BJ (cell line): ENCODE measurements around the gene EPB41L4B. TPM values are rescaled to one million over a fixed set of nuclear protein-coding genes. Genes with fewer than 3 reads are reported as not detected.
"Not testable (repeated sequence)": the region's sequence is repeated elsewhere in the genome, so short reads cannot be mapped to it uniquely, and the experiment has no call there.

Source experiments
- CTCF ChIA-PET: fragments of 350-600 bp; formaldehyde crosslinking; extraction: SDS; loops from one replicate; lab custom pipeline; 2021; ENCODE audit warnings: antibody characterized with exemption, inconsistent platforms; lab: Yijun Ruan, JAX
- POLR2A ChIA-PET: fragments of 300-600 bp; sonication (Branson Sonifier 250); formaldehyde crosslinking; extraction: SDS; loops from one replicate; lab custom pipeline; 2021; ENCODE audit warnings: antibody characterized with exemption; lab: Charles Lee
- DNase-seq: peaks from one replicate; pipeline ENCODE4 v3.0.0-alpha.2; 2011; ENCODE audit warnings: low read depth
- H3K27me3 ChIP-seq: 2 replicates; pipeline ENCODE4 v1.6.0; 2011; ENCODE audit warnings: low read length; ENCODE audit not compliant: control insufficient read depth, insufficient read depth
- H3K36me3 ChIP-seq: 2 replicates; pipeline ENCODE4 v1.5.1; 2011; ENCODE audit warnings: low read length; ENCODE audit not compliant: control insufficient read depth, insufficient read depth
- H3K4me3 ChIP-seq: 2 replicates; pipeline ENCODE4 v1.5.1; 2011; ENCODE audit warnings: low read depth, mild to moderate bottlenecking, control low read depth, low read length
- polyA plus RNA-seq: library from polyadenylated mRNA; depleted of rRNA; stranded (reverse); fragments of >200 nt; gene quantifications from 2 replicates; pipeline ENCODE4 v1.2.3, GENCODE V29; 2011
- TF ChIP-seq, protein P1 (sequence below): IDR thresholded peaks from 2 replicates; pipeline ENCODE4 v1.5.1; 2011; ENCODE audit warnings: low read depth, mild to moderate bottlenecking, control low read depth, inconsistent platforms, low read length, moderate library complexity; ENCODE audit not compliant: insufficient read depth

The EPB41L4B gene
- polyA plus RNA-seq, 1 experiment = 0.21 TPM

DNA sequence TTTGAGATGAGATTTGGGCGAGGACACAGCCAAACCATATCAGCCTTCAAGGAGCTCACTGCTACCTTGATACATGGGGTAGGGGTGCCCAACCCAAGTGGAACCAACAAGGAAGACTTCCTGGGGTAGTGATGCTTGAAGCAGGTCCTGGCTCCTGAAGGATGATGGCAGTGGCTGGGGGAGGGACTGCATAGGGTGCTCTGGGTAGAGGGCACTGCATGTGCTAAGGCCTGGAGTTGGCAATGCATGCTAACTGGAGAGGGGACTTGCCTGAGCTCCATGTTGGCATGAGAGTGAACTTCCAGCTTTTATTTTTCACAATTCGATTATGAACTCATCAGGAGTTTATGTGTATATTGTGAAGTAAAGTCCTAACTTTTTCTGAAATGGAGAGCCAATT, 95.2 kb downstream of the EPB41L4B start:
- TF ChIP-seq, protein P1, sequence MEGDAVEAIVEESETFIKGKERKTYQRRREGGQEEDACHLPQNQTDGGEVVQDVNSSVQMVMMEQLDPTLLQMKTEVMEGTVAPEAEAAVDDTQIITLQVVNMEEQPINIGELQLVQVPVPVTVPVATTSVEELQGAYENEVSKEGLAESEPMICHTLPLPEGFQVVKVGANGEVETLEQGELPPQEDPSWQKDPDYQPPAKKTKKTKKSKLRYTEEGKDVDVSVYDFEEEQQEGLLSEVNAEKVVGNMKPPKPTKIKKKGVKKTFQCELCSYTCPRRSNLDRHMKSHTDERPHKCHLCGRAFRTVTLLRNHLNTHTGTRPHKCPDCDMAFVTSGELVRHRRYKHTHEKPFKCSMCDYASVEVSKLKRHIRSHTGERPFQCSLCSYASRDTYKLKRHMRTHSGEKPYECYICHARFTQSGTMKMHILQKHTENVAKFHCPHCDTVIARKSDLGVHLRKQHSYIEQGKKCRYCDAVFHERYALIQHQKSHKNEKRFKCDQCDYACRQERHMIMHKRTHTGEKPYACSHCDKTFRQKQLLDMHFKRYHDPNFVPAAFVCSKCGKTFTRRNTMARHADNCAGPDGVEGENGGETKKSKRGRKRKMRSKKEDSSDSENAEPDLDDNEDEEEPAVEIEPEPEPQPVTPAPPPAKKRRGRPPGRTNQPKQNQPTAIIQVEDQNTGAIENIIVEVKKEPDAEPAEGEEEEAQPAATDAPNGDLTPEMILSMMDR = no peak
- ChIA-PET POLR2A (no interaction called here), CTCF (interaction anchor here (2.2 kb wide), 1 partner anchor 20 kb away, joined by 6 read pairs; no protein-coding TSS in a partner anchor)
- Histone ChIP-seq H3K36me3 (no peaks in the 10 kb centered on the region), H3K4me3 (no peak overlapping the region), H3K27me3 (no peaks in the 10 kb centered on the region)
- DNase-seq = no peak

DNA sequence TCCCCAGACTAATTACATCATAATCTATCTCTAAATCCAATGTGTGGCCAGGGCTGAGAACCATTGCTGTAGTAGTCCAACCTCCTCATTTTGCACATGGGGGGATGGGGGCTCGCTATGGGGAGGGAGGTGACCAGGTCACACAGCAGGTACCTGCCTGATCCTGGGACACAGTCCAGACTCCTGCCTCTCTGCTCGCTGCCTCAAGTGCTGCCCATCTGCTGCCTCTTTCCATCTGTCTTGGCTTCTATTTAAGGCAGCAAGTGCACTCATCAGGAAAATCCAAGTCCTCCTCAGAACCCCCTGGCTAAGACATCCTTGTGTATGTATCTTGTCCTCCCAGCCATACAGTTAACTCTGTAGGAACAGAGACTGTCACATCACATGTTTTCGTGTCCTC, 96.1 kb downstream of the EPB41L4B start:
- CTCF ChIA-PET = no interaction called here
- Histone ChIP-seq H3K4me3 (no peak overlapping the region), H3K27me3 (no peaks in the 10 kb centered on the region; the same call in 1 of the 2 replicates), H3K36me3 (no peaks in the 10 kb centered on the region)
- TF ChIP-seq, protein P1 = no peak
- POLR2A ChIA-PET = no interaction called here
- no peak for DNase-seq

DNA sequence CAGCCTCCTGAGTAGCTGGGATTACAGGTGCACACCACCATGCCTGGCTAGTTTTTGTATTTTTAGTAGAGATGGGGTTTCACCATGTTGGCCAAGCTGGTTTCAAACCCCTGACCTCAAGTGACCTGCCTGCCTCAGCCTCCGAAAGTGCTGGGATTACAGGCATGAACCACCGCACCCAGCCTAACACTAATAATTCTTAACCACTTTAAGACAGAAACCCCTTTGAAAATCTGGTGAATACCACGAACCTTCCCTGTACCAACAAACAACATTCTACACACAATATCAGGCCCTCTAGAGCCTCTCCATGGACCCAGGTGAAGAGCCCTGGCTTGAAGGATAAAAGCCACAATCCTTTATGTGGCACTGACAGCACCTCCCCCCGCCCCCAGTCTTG, 102.6 kb downstream of the EPB41L4B start:
- DNase-seq, POLR2A ChIA-PET, H3K4me3 ChIP-seq, H3K27me3 ChIP-seq, CTCF ChIA-PET, H3K36me3 ChIP-seq: not testable (repeated sequence)

DNA sequence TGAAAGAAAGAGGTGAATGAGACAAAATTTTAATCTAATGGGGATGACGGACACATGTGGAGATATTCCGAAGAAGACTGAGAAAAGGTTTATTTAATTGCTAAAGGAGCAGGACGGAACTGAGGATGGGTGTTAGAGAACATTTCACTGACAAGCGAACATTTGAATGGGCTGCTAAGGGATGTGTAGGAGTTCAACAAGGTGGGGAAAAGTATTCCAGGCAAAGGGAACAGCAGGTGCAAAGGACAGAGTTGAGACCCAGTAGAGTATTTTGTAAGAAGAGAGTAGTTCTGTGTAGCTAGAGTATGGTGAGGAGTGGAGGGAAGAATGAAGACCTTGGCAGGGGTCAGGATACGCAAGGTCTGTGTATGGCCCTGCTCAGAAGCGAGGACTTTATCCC, 106.4 kb downstream of the EPB41L4B start:
- Histone ChIP-seq H3K4me3 (no peak overlapping the region), H3K27me3 (peaks cover 6% of the 10 kb centered on the region), H3K36me3 (no peaks in the 10 kb centered on the region)
- ChIA-PET POLR2A (no interaction called here), CTCF (interaction anchor here (0.8 to 1.8 kb wide), 5 partner anchors 9 to 223 kb away, joined by 3 to 6 read pairs (median 4); no protein-coding TSS in a partner anchor)
- TF ChIP-seq, protein P1 = no peak
- DNase-seq = no peak

DNA sequence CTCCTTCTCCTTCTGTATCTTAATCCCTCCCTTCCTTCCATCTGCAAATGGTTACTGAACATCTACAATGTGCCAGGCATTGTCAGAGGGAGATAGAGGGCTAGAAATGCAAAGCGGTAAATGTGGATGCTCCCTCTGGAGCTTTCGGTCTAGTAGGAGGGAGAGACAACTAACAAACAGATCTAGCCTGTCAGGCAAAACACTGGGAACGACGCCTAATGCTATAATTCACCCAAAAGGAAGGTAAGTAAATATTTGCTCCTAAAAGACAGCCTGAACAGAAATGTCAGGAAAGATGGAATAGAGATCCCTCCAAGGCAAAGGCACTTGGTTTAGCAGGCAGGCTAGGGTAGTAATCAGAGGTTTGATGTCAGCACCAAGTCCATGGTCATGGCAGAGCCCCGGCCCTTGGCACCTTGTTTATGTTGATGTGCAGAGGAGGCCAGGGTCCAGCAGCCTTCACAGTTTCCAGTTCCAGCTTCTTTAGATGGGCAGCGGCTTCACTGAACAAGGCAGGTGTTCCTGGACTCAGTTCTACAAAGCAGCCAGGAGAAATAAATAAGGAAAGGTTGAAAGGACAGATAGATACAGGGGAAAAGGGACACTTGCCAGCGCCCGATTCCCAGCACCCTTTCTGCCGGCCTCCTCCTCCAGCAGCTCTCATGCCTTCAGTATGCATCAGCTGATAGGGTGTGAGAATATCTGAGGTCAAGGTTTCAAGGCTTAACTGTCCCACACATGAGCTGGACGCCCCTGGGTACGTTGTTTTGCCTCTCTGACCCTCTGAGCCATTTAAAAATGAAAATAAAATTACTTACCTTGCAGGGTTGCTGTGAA, 107.4 kb downstream of the EPB41L4B start:
- ChIA-PET CTCF (no interaction called here), POLR2A (no interaction called here)
- no peak overlapping the region for H3K4me3 ChIP-seq
- no peak for DNase-seq
- TF ChIP-seq, protein P1 = no peak
- H3K27me3 ChIP-seq = peaks cover 6% of the 10 kb centered on the region
- no peaks in the 10 kb centered on the region for H3K36me3 ChIP-seq
